GM12878 (cell line): Measurements from ENCODE around the gene CHN2.

Source experiments
- BRCA1 ChIP-seq: IDR thresholded peaks from 2 replicates; pipeline ENCODE4 v1.6.1; 2011; ENCODE audit warnings: low read depth, low read length, improper control_type of control experiment
- CTCF ChIP-seq, 3 experiments: IDR thresholded peaks in 2 of 3; conservative IDR thresholded peaks in 1 of 3; 2 replicates each; pipeline ENCODE4 v1.5.1; 2011; ENCODE audit warnings: low read depth in 3 of 3, low read length in 3 of 3, mild to moderate bottlenecking in 3 of 3, control low read depth in 2 of 3, moderate library complexity in 2 of 3, inconsistent platforms in 1 of 3, mixed read lengths in 1 of 3; ENCODE audit not compliant: control insufficient read depth in 2 of 3, insufficient read depth in 1 of 3; ENCODE audit errors: extremely low read depth in 1 of 3
- EGR1 ChIP-seq, 2 experiments: IDR thresholded peaks; 1 replicate in 1 of 2; 2 replicates in 1 of 2; pipeline ENCODE4 v1.6.1; 2011 to 2012; ENCODE audit warnings: low read depth in 2 of 2, low read length in 2 of 2, borderline replicate concordance in 1 of 2, mild to moderate bottlenecking in 1 of 2, moderate library complexity in 1 of 2
- EP300 ChIP-seq, 2 experiments: fragments of 150-350 bp in 1 of 2; IDR thresholded peaks; 2 replicates each; pipeline ENCODE4 v1.6.1; 2011 to 2012; ENCODE audit warnings: low read depth in 2 of 2, low read length in 2 of 2, borderline replicate concordance in 1 of 2, improper control_type of control experiment in 1 of 2, inconsistent platforms in 1 of 2; ENCODE audit not compliant: control insufficient read depth in 1 of 2
- HDAC6 ChIP-seq: fragments of 200-600 bp; sonication (generic); IDR thresholded peaks from one replicate; pipeline ENCODE4 v1.8.0; 2017; ENCODE audit warnings: antibody characterized with exemption; ENCODE audit not compliant: unreplicated experiment
- JUND ChIP-seq: IDR thresholded peaks from 2 replicates; pipeline ENCODE4 v1.6.1; 2012; ENCODE audit warnings: low read depth, mild to moderate bottlenecking, low read length, improper control_type of control experiment, moderate library complexity
- KAT2A ChIP-seq: conservative IDR thresholded peaks from 2 replicates; pipeline ENCODE4 v1.6.1; 2011; ENCODE audit warnings: low read depth, low read length; ENCODE audit not compliant: control insufficient read depth
- NFXL1 ChIP-seq: fragments of 450-650 bp; IDR thresholded peaks from 2 replicates; pipeline ENCODE4 v1.6.1; 2017; ENCODE audit warnings: antibody characterized with exemption, mild to moderate bottlenecking, borderline replicate concordance
- POLR2A ChIP-seq: IDR thresholded peaks from 2 replicates; pipeline ENCODE4 v1.6.1; 2011; ENCODE audit warnings: low read depth, mild to moderate bottlenecking, low read length
- RAD51 ChIP-seq: fragments of 450-650 bp; IDR thresholded peaks from 2 replicates; pipeline ENCODE4 v1.6.1; 2016; ENCODE audit warnings: moderate library complexity, mild to moderate bottlenecking, inconsistent platforms
- SUZ12 ChIP-seq: fragments of 200-600 bp; sonication (generic); IDR thresholded peaks from one replicate; pipeline ENCODE4 v1.6.1; 2018; ENCODE audit warnings: antibody characterized with exemption, mild to moderate bottlenecking; ENCODE audit not compliant: unreplicated experiment
- TAF1 ChIP-seq: IDR thresholded peaks from 2 replicates; pipeline ENCODE4 v1.6.1; 2011; ENCODE audit warnings: mild to moderate bottlenecking, low read depth, low read length, borderline replicate concordance
- TARDBP ChIP-seq: IDR thresholded peaks from 2 replicates; pipeline ENCODE4 v1.6.1; 2016; ENCODE audit warnings: borderline replicate concordance
- TCF7 ChIP-seq: IDR thresholded peaks from 2 replicates; pipeline ENCODE4 v1.6.1; 2014; ENCODE audit warnings: antibody characterized with exemption, borderline replicate concordance

GRCh38 chr7:29311314-29311713, 116.7 kb downstream of the CHN2 start:
- TF ChIP-seq CTCF (IDR thresholded peaks at IDR 0.05 in 2 of 3, conservative IDR thresholded peaks at IDR 0.05 in 1 of 3; ENCODE audit: control insufficient read depth in 2 of 3, extremely low read depth in 1 of 3, insufficient read depth in 1 of 3, low read depth in 3 of 3, low read length in 3 of 3), result no peak
- TF ChIP-seq SUZ12, result no peak
- no peak for TF ChIP-seq POLR2A
- TF ChIP-seq KAT2A, result no peak
- no peak for TF ChIP-seq EGR1 (IDR thresholded peaks at IDR 0.05; ENCODE audit: borderline replicate concordance in 1 of 2, low read depth in 2 of 2, low read length in 2 of 2)
- TF ChIP-seq NFXL1, result no peak
- TF ChIP-seq JUND, result no peak
- TF ChIP-seq BRCA1, result no peak
- TF ChIP-seq HDAC6, result no peak
- TF ChIP-seq TCF7, result no peak
- no peak for TF ChIP-seq RAD51
- TF ChIP-seq EP300 (IDR thresholded peaks at IDR 0.05; ENCODE audit: borderline replicate concordance in 1 of 2, control insufficient read depth in 1 of 2, low read depth in 2 of 2, low read length in 2 of 2), result no peak
- no peak for TF ChIP-seq TAF1
- no peak for TF ChIP-seq TARDBP
